Esophagus (tissue), 2 donors: ENCODE results near the gene ABTB2. TPM values are rescaled to one million over a fixed set of nuclear protein-coding genes. Genes with fewer than 3 reads are reported as not detected.

Source experiments
- H3K27ac ChIP-seq, 2 donors: one replicate each; pipeline ENCODE4 v1.5.1; 2013; ENCODE audit warnings: low read depth in 2 of 2, mild to moderate bottlenecking in 2 of 2, inconsistent platforms in 1 of 2, low read length in 1 of 2, moderate library complexity in 1 of 2
- H3K27me3 ChIP-seq, 2 donors: one replicate each; pipeline ENCODE4 v1.6.1; 2013; ENCODE audit warnings: low read length in 2 of 2, control low read depth in 1 of 2, mild to moderate bottlenecking in 1 of 2; ENCODE audit not compliant: insufficient read depth in 2 of 2, control insufficient read depth in 1 of 2
- H3K36me3 ChIP-seq, 2 donors: one replicate each; pipeline ENCODE4 v1.6.1; 2013; ENCODE audit warnings: low read length in 1 of 2; ENCODE audit not compliant: control insufficient read depth in 2 of 2, insufficient read depth in 2 of 2
- H3K4me1 ChIP-seq, 2 donors: one replicate each; pipeline ENCODE4 v1.6.1; 2013; ENCODE audit warnings: low read length in 1 of 2; ENCODE audit not compliant: control insufficient read depth in 2 of 2, insufficient read depth in 2 of 2
- H3K4me3 ChIP-seq, 2 donors: one replicate each; pipeline ENCODE4 v1.5.1; 2013; ENCODE audit warnings: low read length in 2 of 2, mild to moderate bottlenecking in 2 of 2, low read depth in 1 of 2, moderate library complexity in 1 of 2
- H3K9me3 ChIP-seq, 2 donors: one replicate each; pipeline ENCODE4 v1.6.1; 2013; ENCODE audit warnings: mild to moderate bottlenecking in 2 of 2, low read depth in 1 of 2, low read length in 1 of 2, moderate library complexity in 1 of 2; ENCODE audit not compliant: control insufficient read depth in 2 of 2, insufficient read depth in 1 of 2
- WGBS, 2 donors: extraction: QIAGEN DNeasy Blood & Tissue Kit; methylation state at CpG; one replicate each; pipeline ENCODE4 v1.1.7; 2013; 5-methylcytosine and 5-hydroxymethylcytosine counted together
- polyA plus RNA-seq, 2 donors: library from polyadenylated mRNA; stranded (reverse); fragments of 200-250 nt; gene quantifications; one replicate each; pipeline ENCODE4 v1.2.3, GENCODE V29; 2013
- donor health status: healthy with polysubstance abuse.
- donor health status: Bipolar disorder and iron deficiency.

ABTB2 gene
- polyA plus RNA-seq, 2 donors, result 3.2 to 4.3 TPM

GRCh38 chr11:34166806-34167740, 190.7 kb downstream of the ABTB2 start:
- H3K36me3 ChIP-seq, result peaks cover 0 to 6% of the 10 kb centered on the region in 2 donors
- no peaks in the 10 kb centered on the region for H3K9me3 ChIP-seq
- no peak overlapping the region for H3K4me3 ChIP-seq
- no peaks in the 10 kb centered on the region for H3K27me3 ChIP-seq
- 96% methylated on average over 16 of the region's 16 CpGs for WGBS, 2 donors
- H3K4me1 ChIP-seq, result peaks cover 5 to 14% of the 10 kb centered on the region in 2 donors
- no peak overlapping the region for H3K27ac ChIP-seq

- Histone ChIP-seq H3K4me1 (peaks cover 5 to 14% of the 10 kb centered on the region in 2 donors), H3K27me3 (no peaks in the 10 kb centered on the region), H3K9me3 (no peaks in the 10 kb centered on the region), H3K27ac (peak overlapping the region; percentile 47 to 84), H3K4me3 (no peak overlapping the region), H3K36me3 (peaks cover 0 to 6% of the 10 kb centered on the region in 2 donors)
- WGBS, 2 donors, result 62 to 68% methylated on average over 12 of the region's 12 CpGs
Measured at GRCh38 chr11:34165786-34166555, 191.8 kb downstream of the ABTB2 start.

GRCh38 chr11:34165121-34165520, 192.7 kb downstream of the ABTB2 start:
- Histone ChIP-seq H3K4me1 (peaks cover 5 to 14% of the 10 kb centered on the region in 2 donors), H3K27me3 (no peaks in the 10 kb centered on the region), H3K4me3 (no peak overlapping the region), H3K27ac (no peak overlapping the region), H3K9me3 (no peaks in the 10 kb centered on the region), H3K36me3 (peaks cover 0 to 4% of the 10 kb centered on the region in 2 donors)
- 89 to 95% methylated on average over 13 of the region's 13 CpGs for WGBS, 2 donors

- H3K4me3 ChIP-seq, result no peak overlapping the region
- H3K9me3 ChIP-seq, result no peaks in the 10 kb centered on the region
- H3K27ac ChIP-seq, result no peak overlapping the region
- peaks cover 0 to 4% of the 10 kb centered on the region in 2 donors for H3K36me3 ChIP-seq
- H3K27me3 ChIP-seq, result no peaks in the 10 kb centered on the region
- 92 to 95% methylated on average over 7 of the region's 7 CpGs for WGBS, 2 donors
- peaks cover 2 to 14% of the 10 kb centered on the region in 2 donors for H3K4me1 ChIP-seq
Measured at GRCh38 chr11:34162856-34163255, 195.0 kb downstream of the ABTB2 start.

GRCh38 chr11:34162493-34162820, 195.4 kb downstream of the ABTB2 start:
- 82 to 87% methylated on average over 17 of the region's 17 CpGs for WGBS, 2 donors
- peaks cover 0 to 4% of the 10 kb centered on the region in 2 donors for H3K36me3 ChIP-seq
- H3K9me3 ChIP-seq, result no peaks in the 10 kb centered on the region

GRCh38 chr11:34161812-34162492, 195.9 kb downstream of the ABTB2 start:
- Histone ChIP-seq H3K9me3 (no peaks in the 10 kb centered on the region), H3K27ac (no peak overlapping the region), H3K27me3 (no peaks in the 10 kb centered on the region), H3K36me3 (peaks cover 0 to 4% of the 10 kb centered on the region in 2 donors), H3K4me1 (peaks cover 0 to 14% of the 10 kb centered on the region in 2 donors), H3K4me3 (no peak overlapping the region)
- 69 to 77% methylated on average over 18 of the region's 18 CpGs for WGBS, 2 donors

More at GRCh38 chr11:34162493-34162820, 195.4 kb downstream of the ABTB2 start:
- Histone ChIP-seq H3K27me3 (no peaks in the 10 kb centered on the region), H3K4me1 (peaks cover 0 to 14% of the 10 kb centered on the region in 2 donors), H3K27ac (no peak overlapping the region), H3K4me3 (no peak overlapping the region)

- Histone ChIP-seq H3K27me3 (no peaks in the 10 kb centered on the region), H3K4me1 (peaks cover 0 to 9% of the 10 kb centered on the region in 2 donors), H3K27ac (no peak overlapping the region), H3K9me3 (no peaks in the 10 kb centered on the region), H3K36me3 (peaks cover 0 to 4% of the 10 kb centered on the region in 2 donors), H3K4me3 (no peak overlapping the region)
- 89 to 93% methylated on average over 6 of the region's 6 CpGs for WGBS, 2 donors
Measured at GRCh38 chr11:34161361-34161760, 196.4 kb downstream of the ABTB2 start.

GRCh38 chr11:34160791-34161190, 197.0 kb downstream of the ABTB2 start:
- peaks cover 0 to 4% of the 10 kb centered on the region in 2 donors for H3K36me3 ChIP-seq
- H3K4me1 ChIP-seq, result peaks cover under 1 to 4% of the 10 kb centered on the region in 2 donors
- no peaks in the 10 kb centered on the region for H3K27me3 ChIP-seq
- 86 to 87% methylated on average over 18 of the region's 18 CpGs for WGBS, 2 donors
- H3K4me3 ChIP-seq, result no peak overlapping the region
- no peaks in the 10 kb centered on the region for H3K9me3 ChIP-seq
- no peak overlapping the region for H3K27ac ChIP-seq

GRCh38 chr11:34160049-34160721, 197.6 kb downstream of the ABTB2 start:
- WGBS, 2 donors, result 80 to 85% methylated on average over 15 to 22 of the region's 22 CpGs
- Histone ChIP-seq H3K27ac (no peak overlapping the region), H3K4me1 (peaks cover 3 to 4% of the 10 kb centered on the region in 2 donors), H3K4me3 (no peak overlapping the region), H3K27me3 (no peaks in the 10 kb centered on the region), H3K9me3 (no peaks in the 10 kb centered on the region), H3K36me3 (peaks cover 0 to 4% of the 10 kb centered on the region in 2 donors)
